H1 (cell line): ENCODE data around the gene PHLDB3. TPM values are rescaled to one million over a fixed set of nuclear protein-coding genes. Genes with fewer than 3 reads are reported as not detected.
A peak's percentile ranks its signal among the peaks of the same experiment; 100 is the strongest.

Experiments used
- CTCF ChIA-PET: fragments of 300-600 bp; sonication (Branson Sonifier 250); formaldehyde crosslinking; loops from one replicate; lab custom pipeline; 2021; ENCODE audit not compliant: partially characterized antibody; lab: Charles Lee
- POLR2A ChIA-PET: fragments of 300-600 bp; sonication (Branson Sonifier 250); formaldehyde crosslinking; loops from one replicate; lab custom pipeline; 2021; ENCODE audit warnings: inconsistent platforms; ENCODE audit not compliant: partially characterized antibody; lab: Charles Lee
- DNase-seq, 2 experiments: peaks; one replicate each; pipeline versions ENCODE4 v3.0.0 to v3.0.0-alpha.2; 2010 to 2022; ENCODE audit warnings: low spot score in 2 of 2, low read depth in 1 of 2, mixed read lengths in 1 of 2
- FAIRE-seq: peaks from 2 replicates; lab custom pipeline; 2011; peaks lifted over from hg19 to GRCh38; lab: Jason Lieb, UNC
- H2AFZ ChIP-seq: 2 replicates; pipeline ENCODE4 v1.8.1; 2012; ENCODE audit warnings: low read length, inconsistent platforms
- H2AK5ac ChIP-seq: 2 replicates; pipeline ENCODE4 v1.6.1; 2013; ENCODE audit warnings: low read depth, low read length
- H2BK120ac ChIP-seq: replicated peaks from 2 replicates; pipeline ENCODE3; 2013; ENCODE audit warnings: low read depth, low read length, inconsistent platforms
- H2BK12ac ChIP-seq: 2 replicates; pipeline ENCODE4 v1.6.1; 2013; ENCODE audit warnings: low read depth, low read length
- H2BK15ac ChIP-seq: 2 replicates; pipeline ENCODE4 v1.6.1; 2013; ENCODE audit warnings: low read length
- H2BK20ac ChIP-seq: 2 replicates; pipeline ENCODE4 v1.6.1; 2013; ENCODE audit warnings: low read length
- H2BK5ac ChIP-seq: 2 replicates; pipeline ENCODE4 v1.6.1; 2013; ENCODE audit warnings: low read depth, low read length
- H3K14ac ChIP-seq: 2 replicates; pipeline ENCODE4 v1.6.1; 2013; ENCODE audit warnings: inconsistent platforms; ENCODE audit not compliant: insufficient read length
- H3K18ac ChIP-seq: 2 replicates; pipeline ENCODE4 v1.6.1; 2013; ENCODE audit warnings: low read length; ENCODE audit errors: extremely low read depth
- H3K23ac ChIP-seq: 2 replicates; pipeline ENCODE4 v1.6.1; 2013; ENCODE audit warnings: inconsistent platforms; ENCODE audit not compliant: insufficient read length
- H3K23me2 ChIP-seq: 2 replicates; pipeline ENCODE4 v1.6.1; 2013; ENCODE audit warnings: low read depth, low read length
- H3K27ac ChIP-seq: 2 replicates; pipeline ENCODE4 v1.6.1; 2011; ENCODE audit warnings: low read depth, low read length, inconsistent platforms
- H3K27me3 ChIP-seq, 4 experiments: replicated peaks in 1 of 4; 1 replicate in 1 of 4; 2 replicates in 3 of 4; pipeline versions ENCODE4 v1.6.1 to v1.8.1; 2011 to 2013; ENCODE audit warnings: low read length in 3 of 4, mild to moderate bottlenecking in 3 of 4, inconsistent platforms in 2 of 4, mixed read lengths in 2 of 4, moderate library complexity in 1 of 4; ENCODE audit not compliant: control insufficient read depth in 3 of 4, insufficient read depth in 3 of 4; ENCODE audit errors: extremely low read depth in 1 of 4
- H3K36me3 ChIP-seq, 4 experiments: 2 replicates each; pipeline versions ENCODE4 v1.6.1 to v1.8.1; 2011 to 2013; ENCODE audit warnings: mild to moderate bottlenecking in 4 of 4, low read length in 3 of 4, moderate library complexity in 2 of 4, control low read depth in 1 of 4, inconsistent platforms in 1 of 4; ENCODE audit not compliant: insufficient read depth in 4 of 4, control insufficient read depth in 2 of 4
- H3K4ac ChIP-seq: replicated peaks from 2 replicates; pipeline ENCODE3; 2013; ENCODE audit warnings: low read length, low read depth, mixed read lengths, inconsistent platforms; ENCODE audit not compliant: insufficient read length
- H3K4me1 ChIP-seq, 4 experiments: replicated peaks in 1 of 4; 1 replicate in 1 of 4; 2 replicates in 3 of 4; pipeline versions ENCODE4 v1.6.1 to v1.8.1; 2011 to 2013; ENCODE audit warnings: low read length in 3 of 4, inconsistent platforms in 2 of 4, mixed read lengths in 1 of 4; ENCODE audit not compliant: insufficient read depth in 4 of 4, control insufficient read depth in 3 of 4
- H3K4me2 ChIP-seq, 2 experiments: 2 replicates each; pipeline versions ENCODE4 v1.6.1 to v1.8.1; 2011 to 2013; ENCODE audit warnings: low read depth in 2 of 2, low read length in 2 of 2, control low read depth in 1 of 2, inconsistent platforms in 1 of 2, mild to moderate bottlenecking in 1 of 2; ENCODE audit not compliant: insufficient read depth in 1 of 2
- H3K4me3 ChIP-seq, 4 experiments: fragments of 200-600, 300-600 bp in 1 of 4; sonication (generic), shearing (Covaris generic), sonication (Bioruptor Twin) in 1 of 4; 2 replicates each; pipeline versions ENCODE4 v1.5.1 to v1.8.1; 2011 to 2016; ENCODE audit warnings: low read length in 4 of 4, low read depth in 3 of 4, control low read depth in 2 of 4, inconsistent platforms in 2 of 4, mild to moderate bottlenecking in 2 of 4, mixed read lengths in 1 of 4, moderate library complexity in 1 of 4; ENCODE audit not compliant: insufficient read depth in 2 of 4; ENCODE audit errors: extremely low read depth in 1 of 4
- H3K56ac ChIP-seq: replicated peaks from 2 replicates; pipeline ENCODE3; 2013; ENCODE audit warnings: low read depth, mild to moderate bottlenecking, mixed read lengths, low read length, inconsistent platforms; ENCODE audit not compliant: insufficient read length
- H3K79me1 ChIP-seq: 2 replicates; pipeline ENCODE4 v1.6.1; 2013; ENCODE audit warnings: low read depth, low read length, control low read depth
- H3K79me2 ChIP-seq, 2 experiments: 2 replicates each; pipeline versions ENCODE4 v1.6.1 to v1.8.1; 2012 to 2013; ENCODE audit warnings: low read length in 2 of 2, mild to moderate bottlenecking in 2 of 2, inconsistent platforms in 1 of 2; ENCODE audit not compliant: insufficient read depth in 2 of 2, control insufficient read depth in 1 of 2
- H3K9ac ChIP-seq, 4 experiments: replicated peaks in 1 of 4; 1 replicate in 1 of 4; 2 replicates in 3 of 4; pipeline versions ENCODE4 v1.6.1 to v1.8.1; 2011 to 2013; ENCODE audit warnings: low read depth in 3 of 4, low read length in 3 of 4, control low read depth in 2 of 4, mild to moderate bottlenecking in 2 of 4, moderate library complexity in 2 of 4, inconsistent platforms in 1 of 4; ENCODE audit errors: extremely low read depth in 1 of 4
- H3K9me3 ChIP-seq, 2 experiments: 2 replicates each; pipeline versions ENCODE4 v1.6.1 to v1.8.1; 2012 to 2013; ENCODE audit warnings: mild to moderate bottlenecking in 2 of 2, moderate library complexity in 2 of 2, control low read depth in 1 of 2, inconsistent platforms in 1 of 2, low read depth in 1 of 2, low read length in 1 of 2, mixed read lengths in 1 of 2; ENCODE audit not compliant: insufficient read depth in 2 of 2
- H4K20me1 ChIP-seq, 2 experiments: replicated peaks in 1 of 2; 2 replicates each; pipeline versions ENCODE3 to v1.8.1; 2011 to 2013; ENCODE audit warnings: inconsistent platforms in 2 of 2, low read length in 2 of 2, mild to moderate bottlenecking in 1 of 2; ENCODE audit not compliant: insufficient read depth in 2 of 2, control insufficient read depth in 1 of 2
- H4K5ac ChIP-seq: 2 replicates; pipeline ENCODE4 v1.6.1; 2013; ENCODE audit warnings: low read length, low read depth, mixed read lengths, inconsistent platforms; ENCODE audit not compliant: insufficient read length
- H4K8ac ChIP-seq: 2 replicates; pipeline ENCODE4 v1.8.0; 2013; ENCODE audit warnings: mild to moderate bottlenecking, moderate library complexity, low read length, inconsistent platforms; ENCODE audit not compliant: insufficient read depth; ENCODE audit errors: extremely low read depth
- H4K91ac ChIP-seq: replicated peaks from 2 replicates; pipeline ENCODE3; 2013; ENCODE audit warnings: low read length, mixed read lengths, inconsistent platforms; ENCODE audit not compliant: insufficient read length
- ASH2L ChIP-seq: fragments of 200-600, 300-600 bp; sonication (generic); IDR thresholded peaks from one replicate; pipeline ENCODE4 v1.7.1; 2017; ENCODE audit warnings: low read length
- BACH1 ChIP-seq: IDR thresholded peaks from 2 replicates; pipeline ENCODE4 v1.6.1; 2012; ENCODE audit warnings: low read length, improper control_type of control experiment
- BCL11A ChIP-seq, 2 experiments: IDR thresholded peaks; one replicate each; pipeline ENCODE4 v1.6.1; 2011; ENCODE audit warnings: low read depth in 2 of 2, low read length in 2 of 2, mild to moderate bottlenecking in 2 of 2
- CBX5 ChIP-seq: fragments of 300-800, 300-1000 bp; sonication (generic); IDR thresholded peaks from 2 replicates; pipeline ENCODE4 v1.7.1; 2016; ENCODE audit warnings: antibody characterized with exemption, low read length, low read depth
- CEBPB ChIP-seq: IDR thresholded peaks from 2 replicates; pipeline ENCODE4 v1.6.1; 2012; ENCODE audit warnings: low read depth, low read length
- FOSL1 ChIP-seq: IDR thresholded peaks from 2 replicates; pipeline ENCODE4 v1.6.1; 2011; ENCODE audit warnings: mild to moderate bottlenecking, low read depth, low read length, moderate library complexity; ENCODE audit not compliant: insufficient read depth
- HDAC6 ChIP-seq: IDR thresholded peaks from one replicate; pipeline ENCODE4 v1.7.1; 2012; ENCODE audit warnings: low read depth, mild to moderate bottlenecking, inconsistent platforms, low read length, moderate library complexity
- KDM1A ChIP-seq: fragments of 200-600, 300-600 bp; sonication (generic); IDR thresholded peaks from 2 replicates; pipeline ENCODE4 v1.7.1; 2016; ENCODE audit warnings: mild to moderate bottlenecking, low read length, borderline replicate concordance
- KDM4A ChIP-seq: IDR thresholded peaks from one replicate; pipeline ENCODE4 v1.7.1; 2012; ENCODE audit warnings: low read depth, mild to moderate bottlenecking, moderate library complexity, low read length, inconsistent platforms; ENCODE audit not compliant: severe bottlenecking
- TAF7 ChIP-seq: optimal IDR thresholded peaks from 2 replicates; pipeline ENCODE3; 2011; ENCODE audit warnings: low read depth, mild to moderate bottlenecking, inconsistent platforms, low read length, moderate library complexity, borderline replicate concordance
- YY1 ChIP-seq: IDR thresholded peaks from 2 replicates; pipeline ENCODE4 v1.6.1; 2011; ENCODE audit warnings: low read depth, mild to moderate bottlenecking, low read length
- ZNF274 ChIP-seq: IDR thresholded peaks from 2 replicates; pipeline ENCODE4 v1.7.0; 2012; ENCODE audit warnings: low read length, borderline replicate concordance; ENCODE audit errors: extremely low read depth
- WGBS, 2 experiments: shearing (Covaris generic) in 1 of 2; methylation state at CpG; one replicate each; pipeline versions ENCODE4 v1.1.6 to v1.1.7; 2013 to 2015; ENCODE audit warnings: low lambda C conversion rate in 2 of 2, mixed read lengths in 2 of 2, inconsistent platforms in 1 of 2, low coverage in 1 of 2, missing lambda C conversion rate in 1 of 2; ENCODE audit not compliant: insufficient replicate concordance in 2 of 2, insufficient coverage in 1 of 2, insufficient read length in 1 of 2; ENCODE audit errors: extremely low coverage in 1 of 2, missing lambda C conversion rate in 1 of 2; 5-methylcytosine and 5-hydroxymethylcytosine counted together
- polyA plus RNA-seq, 7 experiments: library from polyadenylated mRNA; depleted of rRNA in 3 of 7; stranded (reverse) in 5 of 7; unstranded in 2 of 7; fragments of >200 nt in 5 of 7; fragments of 200-250 nt in 2 of 7; gene quantifications; 1 replicate in 5 of 7; 2 replicates in 1 of 7; 4 replicates in 1 of 7; pipeline versions ENCODE4 v1.2.1 to v1.2.3, GENCODE V29; 2011 to 2013; ENCODE audit warnings: missing spikeins in 2 of 7, mixed read lengths in 2 of 7
- total RNA-seq: library from RNA; stranded (reverse); fragmentation: NEBNext Ultra II Directional; extraction: Animal tissue kit (Norgen Biotek cat#: 25700); gene quantifications from 2 replicates; pipeline ENCODE4 v1.2.1, GENCODE V29; 2021
- TF ChIP-seq, protein P1 (sequence below): IDR thresholded peaks from 2 replicates; pipeline ENCODE4 v1.6.1; 2012; ENCODE audit warnings: low read length, inconsistent platforms

The PHLDB3 gene
- total and polyA plus RNA-seq, 2 of the 8 experiments (the other 6 are each of a cell fraction or from before 2014, with no cell fraction given) = 4.0 to 8.5 TPM

DNA sequence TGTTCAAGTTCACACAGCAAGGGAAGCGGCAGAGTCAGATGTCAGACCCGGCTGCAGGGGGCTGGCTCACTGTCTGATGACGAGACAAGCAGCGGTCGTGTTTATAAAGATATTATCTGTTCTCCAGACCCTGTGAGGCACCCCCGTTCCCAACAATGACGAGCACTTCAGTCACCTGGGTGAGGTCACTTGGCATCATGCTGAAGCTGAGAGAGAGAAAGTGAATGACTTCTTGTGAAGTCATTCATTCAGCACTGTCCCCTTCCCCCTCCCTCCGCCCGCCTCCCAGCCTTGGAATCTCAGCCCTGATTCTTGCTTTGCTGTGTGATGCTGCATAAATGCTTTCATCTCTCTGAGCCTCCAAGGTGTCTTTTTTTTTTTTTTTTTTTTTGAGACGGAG, 34.3 kb downstream of the PHLDB3 start:
- Histone ChIP-seq H2BK20ac (no peak overlapping the region), H3K4me3 (no peak overlapping the region), H3K23me2 (no peaks in the 10 kb centered on the region), H3K4ac (no peak overlapping the region), H2AFZ (0 out of 2 replicates have a peak overlapping the region, but pooled peaks have one; percentile 28), H2BK15ac (no peak overlapping the region), H3K27ac (no peak overlapping the region), H3K36me3 (no peaks in the 10 kb centered on the region), H2BK12ac (no peak overlapping the region), H4K8ac (no peak overlapping the region), H4K91ac (no peak overlapping the region), H2BK5ac (no peak overlapping the region), H3K14ac (no peak overlapping the region), H3K27me3 (peaks cover 0 to 8% (median 7%) of the 10 kb centered on the region in 4 experiments; a peak in 5 of 7 replicates), H4K20me1 (no peaks in the 10 kb centered on the region), H3K23ac (no peak overlapping the region), H3K9ac (no peak overlapping the region), H3K79me1 (no peaks in the 10 kb centered on the region), H3K4me1 (peaks cover 0 to 2% (median under 1%) of the 10 kb centered on the region in 4 experiments; a peak in 4 of 7 replicates), H3K79me2 (no peaks in the 10 kb centered on the region), H4K5ac (no peak overlapping the region), H3K9me3 (no peaks in the 10 kb centered on the region), H3K4me2 (no peak overlapping the region), H2BK120ac (no peak overlapping the region), H2AK5ac (no peak overlapping the region), H3K56ac (no peak overlapping the region), H3K18ac (no peak overlapping the region)
- no peak for DNase-seq
- WGBS, 2 experiments = 76% methylated on average over 9 of the region's 10 CpGs; no CpG with 5 or more reads in 1 of the 2 experiments
- ChIA-PET POLR2A (no interaction called here), CTCF (interaction anchor here (0.6 to 1.2 kb wide), 2 partner anchors 34 to 55 kb away, joined by 3 read pairs; partner anchors contain the start of gene PHLDB3)
- no peak for FAIRE-seq
- TF ChIP-seq KDM4A (no peak), ZNF274 (no peak), CBX5 (no peak), CEBPB (no peak), BCL11A (IDR thresholded peaks at IDR 0.05; ENCODE audit: low read depth in 2 of 2, low read length in 2 of 2) (no peak), KDM1A (no peak), FOSL1 (no peak), BACH1 (no peak), YY1 (no peak), TAF7 (no peak), ASH2L (no peak), HDAC6 (no peak)
- TF ChIP-seq, protein P1, sequence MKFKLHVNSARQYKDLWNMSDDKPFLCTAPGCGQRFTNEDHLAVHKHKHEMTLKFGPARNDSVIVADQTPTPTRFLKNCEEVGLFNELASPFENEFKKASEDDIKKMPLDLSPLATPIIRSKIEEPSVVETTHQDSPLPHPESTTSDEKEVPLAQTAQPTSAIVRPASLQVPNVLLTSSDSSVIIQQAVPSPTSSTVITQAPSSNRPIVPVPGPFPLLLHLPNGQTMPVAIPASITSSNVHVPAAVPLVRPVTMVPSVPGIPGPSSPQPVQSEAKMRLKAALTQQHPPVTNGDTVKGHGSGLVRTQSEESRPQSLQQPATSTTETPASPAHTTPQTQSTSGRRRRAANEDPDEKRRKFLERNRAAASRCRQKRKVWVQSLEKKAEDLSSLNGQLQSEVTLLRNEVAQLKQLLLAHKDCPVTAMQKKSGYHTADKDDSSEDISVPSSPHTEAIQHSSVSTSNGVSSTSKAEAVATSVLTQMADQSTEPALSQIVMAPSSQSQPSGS = no peak
